Endothelial cell of umbilical vein (primary cell): ENCODE results near the gene YPEL1.

Experiments used
- EZH2 ChIP-seq: IDR thresholded peaks from 2 replicates; pipeline ENCODE4 v1.6.1; 2012; ENCODE audit warnings: borderline replicate concordance, low read depth, mild to moderate bottlenecking, moderate library complexity, low read length, inconsistent platforms; ENCODE audit not compliant: severe bottlenecking
- FOS ChIP-seq: IDR thresholded peaks from 2 replicates; pipeline ENCODE4 v1.6.1; 2011; ENCODE audit warnings: mild to moderate bottlenecking, low read length, moderate library complexity, borderline replicate concordance; ENCODE audit not compliant: insufficient read depth
- JUN ChIP-seq: IDR thresholded peaks from 2 replicates; pipeline ENCODE4 v1.6.1; 2011; ENCODE audit warnings: borderline replicate concordance, low read depth; ENCODE audit not compliant: insufficient read length, insufficient read depth
- MYC ChIP-seq: IDR thresholded peaks from one replicate; pipeline ENCODE4 v1.6.1; 2011; ENCODE audit warnings: mild to moderate bottlenecking, low read depth, low read length
- POLR2AphosphoS5 ChIP-seq: IDR thresholded peaks from 2 replicates; pipeline ENCODE4 v1.6.1; 2012; ENCODE audit warnings: low read depth, mild to moderate bottlenecking, control low read depth, low read length, moderate library complexity; ENCODE audit not compliant: insufficient read depth
- TF ChIP-seq, protein P1 (sequence below), 2 donors: IDR thresholded peaks; 1 replicate in 1 of 2; 2 replicates in 1 of 2; pipeline ENCODE4 v1.5.1; 2011; ENCODE audit warnings: low read length in 2 of 2, mild to moderate bottlenecking in 2 of 2, moderate library complexity in 2 of 2, control low read depth in 1 of 2, inconsistent platforms in 1 of 2, low read depth in 1 of 2; ENCODE audit not compliant: insufficient read depth in 1 of 2; ENCODE audit errors: extremely low read depth in 1 of 2

DNA sequence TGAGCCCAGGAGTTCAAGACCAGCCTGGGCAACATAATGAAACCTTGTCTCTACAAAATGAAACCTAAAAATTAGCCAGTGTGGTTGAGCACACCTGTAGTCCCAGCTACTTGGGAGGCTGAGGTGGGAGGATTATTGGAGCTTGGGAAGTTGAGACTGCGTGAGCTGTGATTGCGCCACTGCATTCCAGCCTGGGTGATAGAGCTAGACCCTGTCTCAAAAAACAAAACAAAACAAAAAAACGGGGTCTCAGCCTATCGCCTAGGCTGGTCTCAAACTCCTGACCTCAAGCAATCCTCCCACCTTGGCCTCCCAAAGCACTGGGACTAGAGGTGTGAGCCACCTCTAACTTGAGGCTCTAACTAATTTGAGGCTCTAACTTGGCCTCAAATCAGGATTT lies 56.2 kb downstream of the YPEL1 start:
- TF ChIP-seq, protein P1, sequence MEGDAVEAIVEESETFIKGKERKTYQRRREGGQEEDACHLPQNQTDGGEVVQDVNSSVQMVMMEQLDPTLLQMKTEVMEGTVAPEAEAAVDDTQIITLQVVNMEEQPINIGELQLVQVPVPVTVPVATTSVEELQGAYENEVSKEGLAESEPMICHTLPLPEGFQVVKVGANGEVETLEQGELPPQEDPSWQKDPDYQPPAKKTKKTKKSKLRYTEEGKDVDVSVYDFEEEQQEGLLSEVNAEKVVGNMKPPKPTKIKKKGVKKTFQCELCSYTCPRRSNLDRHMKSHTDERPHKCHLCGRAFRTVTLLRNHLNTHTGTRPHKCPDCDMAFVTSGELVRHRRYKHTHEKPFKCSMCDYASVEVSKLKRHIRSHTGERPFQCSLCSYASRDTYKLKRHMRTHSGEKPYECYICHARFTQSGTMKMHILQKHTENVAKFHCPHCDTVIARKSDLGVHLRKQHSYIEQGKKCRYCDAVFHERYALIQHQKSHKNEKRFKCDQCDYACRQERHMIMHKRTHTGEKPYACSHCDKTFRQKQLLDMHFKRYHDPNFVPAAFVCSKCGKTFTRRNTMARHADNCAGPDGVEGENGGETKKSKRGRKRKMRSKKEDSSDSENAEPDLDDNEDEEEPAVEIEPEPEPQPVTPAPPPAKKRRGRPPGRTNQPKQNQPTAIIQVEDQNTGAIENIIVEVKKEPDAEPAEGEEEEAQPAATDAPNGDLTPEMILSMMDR (IDR thresholded peaks at IDR 0.05; ENCODE audit: extremely low read depth in 1 of 2, insufficient read depth in 1 of 2, low read depth in 1 of 2, low read length in 2 of 2): no peak
- no peak for TF ChIP-seq EZH2
- TF ChIP-seq JUN: no peak
- TF ChIP-seq FOS: no peak
- TF ChIP-seq POLR2AphosphoS5: no peak
- TF ChIP-seq MYC: no peak
